Activated T-helper 1 cell treated with Interleukin-2 at 50 U/mL for 16 hours (primary cell): ENCODE results near the gene KDM4C.

Experiments
- DNase-seq: peaks from one replicate; pipeline ENCODE4 v3.0.0-alpha.2; 2020; ENCODE audit warnings: low read depth

The KDM4C gene

GRCh38 chr9:7212101-7212500 is 454.3 kb downstream of the KDM4C start:
- no peak for DNase-seq

- no peak for DNase-seq
These were observed 458.4 kb downstream of the KDM4C start for GRCh38 chr9:7216004-7216841.

- no peak for DNase-seq
These were observed 466.2 kb downstream of the KDM4C start for GRCh38 chr9:7223981-7224380.
